GM10847 (cell line): Measurements from ENCODE around the gene ENPP1.

ENCODE experiments used
- POLR2A ChIP-seq: IDR thresholded peaks from 2 replicates; pipeline ENCODE4 v1.6.1; 2011; ENCODE audit not compliant: insufficient read length; ENCODE audit errors: extremely low read depth

The ENPP1 gene

GRCh38 chr6:131807321-131807643, 538 bp upstream of the ENPP1 start:
- no peak for TF ChIP-seq POLR2A

- TF ChIP-seq POLR2A = no peak
Measured at GRCh38 chr6:131808460-131809269, 845 bp downstream of the ENPP1 start.

GRCh38 chr6:131811500-131811899, 3.7 kb downstream of the ENPP1 start:
- TF ChIP-seq POLR2A = no peak

- no peak for TF ChIP-seq POLR2A
Measured at GRCh38 chr6:131813991-131814390, 6.2 kb downstream of the ENPP1 start.

GRCh38 chr6:131816869-131817268, 9.0 kb downstream of the ENPP1 start:
- no peak for TF ChIP-seq POLR2A

- TF ChIP-seq POLR2A = no peak
Measured at GRCh38 chr6:131819572-131820124, 11.8 kb downstream of the ENPP1 start.

GRCh38 chr6:131821010-131821807, 13.4 kb downstream of the ENPP1 start:
- no peak for TF ChIP-seq POLR2A

- TF ChIP-seq POLR2A = no peak
Measured at GRCh38 chr6:131822119-131822518, 14.3 kb downstream of the ENPP1 start.

GRCh38 chr6:131823276-131823902, 15.6 kb downstream of the ENPP1 start:
- TF ChIP-seq POLR2A = no peak

- TF ChIP-seq POLR2A = no peak
Measured at GRCh38 chr6:131825946-131826345, 18.1 kb downstream of the ENPP1 start.

- TF ChIP-seq POLR2A = no peak
Measured at GRCh38 chr6:131828080-131828479, 20.3 kb downstream of the ENPP1 start.

GRCh38 chr6:131828951-131829350, 21.1 kb downstream of the ENPP1 start:
- TF ChIP-seq POLR2A = no peak

- no peak for TF ChIP-seq POLR2A
Measured at GRCh38 chr6:131831392-131831791, 23.6 kb downstream of the ENPP1 start.

GRCh38 chr6:131831886-131832285, 24.1 kb downstream of the ENPP1 start:
- TF ChIP-seq POLR2A = no peak

- TF ChIP-seq POLR2A = no peak
Measured at GRCh38 chr6:131832363-131832762, 24.5 kb downstream of the ENPP1 start.

- no peak for TF ChIP-seq POLR2A
Measured at GRCh38 chr6:131838051-131838450, 30.2 kb downstream of the ENPP1 start.
